Measurements from ENCODE around the gene SPATA31C2. TPM values are rescaled to one million over a fixed set of nuclear protein-coding genes. Genes with fewer than 3 reads are reported as not detected.
"Not testable (repeated sequence)": the region's sequence is repeated elsewhere in the genome, so short reads cannot be mapped to it uniquely, and the experiment has no call there.

Gene SPATA31C2
- total RNA-seq (2014; rRNA removed; shearing (Covaris generic)), result not detected in 2 replicates

DNA sequence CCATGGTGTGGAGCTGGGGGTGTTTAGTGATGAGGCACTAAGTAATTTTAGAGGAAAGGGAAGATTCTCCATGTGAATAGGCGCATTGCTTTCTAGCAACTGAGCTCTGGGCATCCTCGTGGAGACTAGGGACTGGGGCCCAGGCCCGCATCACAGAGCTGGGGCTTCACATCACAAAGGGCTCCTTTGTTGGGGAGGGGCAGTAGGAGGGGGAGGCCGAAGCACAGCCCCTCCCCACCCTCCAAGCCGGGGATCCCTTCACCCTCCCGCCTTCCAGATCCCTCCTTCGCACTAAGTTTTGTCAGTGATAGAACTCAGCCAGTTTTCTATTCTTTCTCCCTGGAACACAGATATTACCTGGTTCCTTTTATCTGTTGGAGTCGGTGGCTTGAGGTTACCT lies at the start of gene SPATA31C2:
SPATA31C2 (minus strand) TSS at position 101 of the 400 bp plus-strand sequence; CDS start at position 72, 29 bp downstream.
- not testable (repeated sequence) for DNase-seq (ENCODE audit: low read depth in 1 of 2, low spot score in 2 of 2); H3K9me3 ChIP-seq (replicated peaks); H3K27me3 ChIP-seq (replicated peaks); H3K36me3 ChIP-seq; H3K4me3 ChIP-seq; H3K4me1 ChIP-seq (replicated peaks); H3K27ac ChIP-seq

- H3K4me1 ChIP-seq (replicated peaks), result peaks cover 16% of the 10 kb centered on the region
- no peak overlapping the region for H3K4me3 ChIP-seq
- DNase-seq (ENCODE audit: low read depth in 1 of 2, low spot score in 2 of 2), result no peak
- H3K27me3 ChIP-seq (replicated peaks), result no peaks in the 10 kb centered on the region
- H3K9me3 ChIP-seq (replicated peaks), result no peaks in the 10 kb centered on the region
- H3K27ac ChIP-seq, result no peak overlapping the region
- no peaks in the 10 kb centered on the region for H3K36me3 ChIP-seq
These were observed 49.4 kb upstream of the SPATA31C2 start for GRCh38 chr9:88187631-88188030.

DNA sequence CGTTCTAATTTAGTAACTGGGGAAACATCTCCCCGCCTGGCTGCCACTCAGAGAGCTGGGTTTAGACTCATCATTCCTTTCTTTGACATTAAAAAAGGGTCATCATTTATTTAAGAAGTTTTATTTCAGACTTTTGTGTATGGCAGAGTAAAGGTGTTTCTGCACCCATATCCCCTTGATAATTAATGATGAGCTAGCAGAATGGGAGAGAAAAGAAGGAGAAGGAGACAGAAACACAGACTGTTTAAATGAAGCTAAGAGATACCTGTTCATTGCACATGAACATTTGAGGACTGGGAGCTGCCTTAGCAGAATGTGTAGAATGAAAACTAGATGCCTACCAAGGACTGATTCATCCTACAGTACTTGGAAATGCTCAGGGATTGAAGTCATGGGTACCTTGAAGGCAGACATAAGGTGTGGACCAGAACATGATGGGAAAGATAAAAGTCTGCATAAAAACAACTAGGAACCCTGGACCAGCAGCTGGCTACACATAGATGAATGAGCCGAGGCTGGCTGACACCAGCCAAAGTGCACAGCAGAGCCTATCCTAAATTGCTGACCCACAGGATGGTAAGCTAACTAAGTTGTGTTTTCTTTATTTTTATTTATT lies 48.3 kb upstream of the SPATA31C2 start:
- Histone ChIP-seq H3K4me1 (replicated peaks) (peaks cover 22% of the 10 kb centered on the region), H3K9me3 (replicated peaks) (no peaks in the 10 kb centered on the region), H3K27me3 (replicated peaks) (no peaks in the 10 kb centered on the region), H3K36me3 (no peaks in the 10 kb centered on the region), H3K4me3 (no peak overlapping the region), H3K27ac (no peak overlapping the region)
- DNase-seq (ENCODE audit: low read depth in 1 of 2, low spot score in 2 of 2), result no peak

DNA sequence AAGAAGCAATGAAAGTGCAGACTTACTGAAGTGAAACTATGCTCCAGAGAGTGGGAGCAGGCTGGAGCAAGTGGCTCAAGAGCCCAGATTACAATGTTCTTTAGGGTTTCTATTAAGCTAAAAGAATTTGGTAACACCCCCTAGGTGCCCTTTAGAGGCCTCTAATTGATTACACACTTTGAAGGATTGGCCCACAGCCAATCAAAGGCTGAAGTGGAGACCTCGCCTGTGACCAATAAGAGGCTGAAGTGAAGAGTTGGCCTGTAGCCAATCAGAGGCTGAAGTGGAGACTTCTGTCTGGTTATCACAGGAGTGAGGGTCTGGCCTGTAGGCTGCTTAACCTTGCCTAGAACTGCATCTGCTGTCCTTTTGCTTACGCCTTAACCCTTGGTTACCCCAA lies 46.7 kb upstream of the SPATA31C2 start:
- H3K36me3 ChIP-seq, result no peaks in the 10 kb centered on the region
- no peak overlapping the region for H3K27ac ChIP-seq
- DNase-seq (ENCODE audit: low read depth in 1 of 2, low spot score in 2 of 2), result no peak
- no peak overlapping the region for H3K4me3 ChIP-seq
- H3K4me1 ChIP-seq (replicated peaks), result peaks cover 22% of the 10 kb centered on the region
- H3K27me3 ChIP-seq (replicated peaks), result no peaks in the 10 kb centered on the region
- no peaks in the 10 kb centered on the region for H3K9me3 ChIP-seq (replicated peaks)

DNA sequence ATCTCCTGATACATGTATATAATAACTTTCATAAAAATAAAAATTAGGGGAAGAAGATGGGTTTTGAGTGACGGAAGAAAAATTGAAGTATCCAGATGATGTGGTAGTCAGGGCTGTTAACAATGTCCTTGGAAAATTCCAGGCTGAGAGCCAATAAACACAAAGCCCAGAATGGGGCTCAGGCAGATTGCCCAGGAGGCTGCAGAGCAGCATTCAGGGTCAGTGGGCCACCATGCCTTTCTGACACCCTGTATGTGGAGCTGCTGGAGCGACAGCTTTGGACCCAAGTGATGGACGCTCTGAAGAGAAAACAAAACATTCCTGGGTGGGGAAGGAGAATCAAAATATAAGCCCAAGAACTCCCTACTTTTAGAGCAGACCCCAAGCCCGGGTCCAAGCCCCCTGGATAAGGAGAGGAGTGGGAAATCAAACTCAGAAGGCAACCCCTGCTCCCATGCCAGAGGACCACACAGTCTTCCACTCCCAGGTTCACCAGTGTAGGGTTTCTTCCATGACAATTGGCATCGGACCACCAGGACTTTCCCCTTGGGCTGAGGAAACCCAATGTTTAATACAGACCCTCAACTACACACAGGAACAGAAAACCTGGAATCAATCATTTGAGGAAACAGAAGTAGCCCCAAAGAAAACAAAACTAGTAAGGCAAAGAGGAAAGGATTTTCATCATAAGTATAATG lies 45.7 kb upstream of the SPATA31C2 start:
- H3K27ac ChIP-seq, result no peak overlapping the region
- no peak overlapping the region for H3K4me3 ChIP-seq
- peaks cover 22% of the 10 kb centered on the region for H3K4me1 ChIP-seq (replicated peaks)
- H3K27me3 ChIP-seq (replicated peaks), result no peaks in the 10 kb centered on the region
- DNase-seq (ENCODE audit: low read depth in 1 of 2, low spot score in 2 of 2), result peak in 1 of 2 experiments; percentile 11
- no peaks in the 10 kb centered on the region for H3K9me3 ChIP-seq (replicated peaks)
- no peaks in the 10 kb centered on the region for H3K36me3 ChIP-seq

DNA sequence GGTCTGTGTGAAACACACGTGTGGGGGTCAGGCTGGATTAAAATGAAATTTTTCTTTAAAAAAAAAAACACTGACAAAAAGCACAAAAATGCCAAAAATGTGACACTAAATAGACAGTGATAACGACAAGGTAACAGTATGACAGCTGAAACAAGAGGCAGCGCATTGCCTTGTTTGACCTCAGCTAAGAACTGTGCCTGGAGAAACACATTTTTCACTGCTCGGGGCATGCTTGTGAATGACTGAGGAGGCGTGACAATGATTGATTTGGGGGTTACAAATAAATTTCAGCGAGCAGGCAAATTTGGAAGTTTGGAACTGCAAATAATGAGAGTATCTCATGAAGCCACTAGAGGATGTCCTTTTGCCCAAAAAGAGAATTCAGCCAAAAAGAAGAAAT lies 44.2 kb upstream of the SPATA31C2 start:
- H3K27ac ChIP-seq, result no peak overlapping the region
- H3K4me1 ChIP-seq (replicated peaks), result peaks cover 22% of the 10 kb centered on the region
- H3K27me3 ChIP-seq (replicated peaks), result no peaks in the 10 kb centered on the region
- H3K4me3 ChIP-seq, result no peak overlapping the region
- peak in 1 of 2 experiments; percentile 4 for DNase-seq (ENCODE audit: low read depth in 1 of 2, low spot score in 2 of 2)
- H3K36me3 ChIP-seq, result no peaks in the 10 kb centered on the region
- no peaks in the 10 kb centered on the region for H3K9me3 ChIP-seq (replicated peaks)

- no peaks in the 10 kb centered on the region for H3K27me3 ChIP-seq (replicated peaks)
- no peak overlapping the region for H3K27ac ChIP-seq
- no peak overlapping the region for H3K4me3 ChIP-seq
- peaks cover 21% of the 10 kb centered on the region for H3K4me1 ChIP-seq (replicated peaks)
- no peaks in the 10 kb centered on the region for H3K9me3 ChIP-seq (replicated peaks)
- DNase-seq (ENCODE audit: low read depth in 1 of 2, low spot score in 2 of 2), result no peak
- no peaks in the 10 kb centered on the region for H3K36me3 ChIP-seq
These were observed 41.9 kb upstream of the SPATA31C2 start for GRCh38 chr9:88180081-88180765.

DNA sequence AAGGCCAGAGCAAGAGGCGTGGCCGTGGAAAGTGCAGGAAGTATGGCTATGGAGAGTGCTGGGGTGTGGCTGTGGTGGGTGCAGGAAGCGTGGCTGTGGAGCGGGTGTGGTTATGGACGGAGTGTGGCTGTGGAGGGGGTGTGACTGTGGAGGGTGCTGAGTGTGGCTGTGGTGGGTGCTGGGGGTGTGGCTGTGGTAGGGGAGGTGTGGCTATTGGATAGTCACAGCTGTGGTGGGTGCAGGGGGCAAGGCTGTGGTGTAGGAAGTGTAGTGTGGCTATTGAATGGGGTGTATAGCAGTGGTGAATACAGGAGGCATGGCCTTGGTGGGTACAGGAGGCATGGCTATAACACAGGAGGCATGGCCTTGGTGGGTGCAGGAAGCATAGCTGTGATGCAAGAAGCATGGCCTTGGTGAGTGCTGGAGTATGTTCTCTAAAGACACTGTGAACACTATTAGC lies 40.8 kb upstream of the SPATA31C2 start:
- H3K27ac ChIP-seq, result no peak overlapping the region
- peaks cover 16% of the 10 kb centered on the region for H3K4me1 ChIP-seq (replicated peaks)
- H3K4me3 ChIP-seq, result no peak overlapping the region
- H3K9me3 ChIP-seq (replicated peaks), result no peaks in the 10 kb centered on the region
- H3K27me3 ChIP-seq (replicated peaks), result no peaks in the 10 kb centered on the region
- DNase-seq (ENCODE audit: low read depth in 1 of 2, low spot score in 2 of 2), result no peak
- no peaks in the 10 kb centered on the region for H3K36me3 ChIP-seq

DNA sequence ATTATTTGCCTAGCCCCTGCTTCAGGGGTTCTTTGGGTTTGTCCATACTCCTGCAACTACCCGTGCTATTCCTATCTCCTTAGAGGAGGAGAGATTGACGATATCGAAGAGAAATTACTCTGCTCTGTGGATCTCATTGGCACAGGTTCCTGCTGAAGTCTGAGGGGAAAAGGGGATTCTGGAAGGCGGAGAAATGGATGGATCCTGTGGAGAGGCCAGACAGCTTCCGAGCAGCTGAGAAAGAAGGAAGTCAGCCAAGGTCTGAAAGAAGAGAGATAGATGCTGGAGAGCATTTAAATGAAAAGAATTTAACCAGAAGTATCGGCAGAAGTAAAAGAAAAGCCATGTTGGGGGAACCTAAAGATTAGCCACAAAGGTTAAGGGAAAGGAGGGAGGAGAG lies 40.4 kb upstream of the SPATA31C2 start:
- Histone ChIP-seq H3K27ac (no peak overlapping the region), H3K4me1 (replicated peaks) (peaks cover 12% of the 10 kb centered on the region), H3K36me3 (no peaks in the 10 kb centered on the region), H3K27me3 (replicated peaks) (no peaks in the 10 kb centered on the region), H3K4me3 (no peak overlapping the region), H3K9me3 (replicated peaks) (no peaks in the 10 kb centered on the region)
- no peak for DNase-seq (ENCODE audit: low read depth in 1 of 2, low spot score in 2 of 2)

GRCh38 chr9:88177371-88177770 lies 39.1 kb upstream of the SPATA31C2 start:
- H3K4me1 ChIP-seq (replicated peaks), result peaks cover 3% of the 10 kb centered on the region; the same call in 1 of the 2 replicates
- H3K9me3 ChIP-seq (replicated peaks), result no peaks in the 10 kb centered on the region
- no peak for DNase-seq (ENCODE audit: low read depth in 1 of 2, low spot score in 2 of 2)
- H3K27me3 ChIP-seq (replicated peaks), result no peaks in the 10 kb centered on the region
- no peak overlapping the region for H3K27ac ChIP-seq
- H3K36me3 ChIP-seq, result no peaks in the 10 kb centered on the region
- H3K4me3 ChIP-seq, result no peak overlapping the region

DNA sequence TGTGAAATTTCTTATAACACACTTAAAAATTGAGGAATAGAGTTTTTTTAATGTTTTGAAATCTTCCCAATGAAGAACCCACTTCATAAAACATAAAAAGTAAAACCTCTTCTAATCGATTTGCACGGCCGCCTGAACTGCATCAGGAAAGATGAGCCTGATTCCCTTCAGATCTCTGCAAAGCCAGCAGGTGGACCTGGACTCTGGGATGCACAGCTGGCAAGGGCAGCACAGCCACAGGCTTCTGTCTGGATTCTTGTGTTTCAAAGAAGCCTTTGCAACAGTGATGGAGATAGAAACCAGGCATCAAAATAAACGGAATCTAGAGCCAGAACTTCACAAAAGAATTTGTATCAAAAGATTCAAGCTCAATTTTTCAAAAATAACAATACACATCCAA lies 36.0 kb upstream of the SPATA31C2 start:
- DNase-seq (ENCODE audit: low read depth in 1 of 2, low spot score in 2 of 2), result no peak

GRCh38 chr9:88173378-88173999 lies 35.2 kb upstream of the SPATA31C2 start:
- Histone ChIP-seq H3K27me3 (replicated peaks) (no peaks in the 10 kb centered on the region), H3K4me1 (replicated peaks) (no peaks in the 10 kb centered on the region), H3K4me3 (no peak overlapping the region), H3K9me3 (replicated peaks) (no peaks in the 10 kb centered on the region), H3K27ac (no peak overlapping the region), H3K36me3 (no peaks in the 10 kb centered on the region)
- DNase-seq (ENCODE audit: low read depth in 1 of 2, low spot score in 2 of 2), result peak; percentile 56 to 59

More for the DNA sequence above, 36.0 kb upstream of the SPATA31C2 start:
- Histone ChIP-seq H3K36me3 (no peaks in the 10 kb centered on the region), H3K9me3 (replicated peaks) (no peaks in the 10 kb centered on the region), H3K27me3 (replicated peaks) (no peaks in the 10 kb centered on the region), H3K4me3 (no peak overlapping the region), H3K4me1 (replicated peaks) (no peaks in the 10 kb centered on the region), H3K27ac (no peak overlapping the region)

DNA sequence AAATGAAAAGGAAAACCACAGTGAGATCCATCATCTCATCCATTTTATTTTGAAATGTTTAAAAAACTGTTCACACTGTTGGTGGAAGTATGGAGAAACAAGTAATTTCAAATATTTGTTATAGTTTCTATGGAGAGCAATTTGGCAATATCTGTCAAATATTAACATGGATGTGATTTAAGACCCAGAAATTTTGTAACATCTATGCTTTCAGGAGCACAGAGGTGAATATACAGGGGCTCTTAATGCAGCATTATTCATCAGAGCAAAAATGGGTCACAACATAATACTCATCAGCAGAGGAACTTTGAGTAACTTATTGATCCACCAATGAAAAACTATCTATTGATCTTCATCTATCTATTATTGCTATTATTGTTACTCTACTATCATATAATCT lies 31.4 kb upstream of the SPATA31C2 start:
- H3K36me3 ChIP-seq, result no peaks in the 10 kb centered on the region
- no peaks in the 10 kb centered on the region for H3K4me1 ChIP-seq (replicated peaks)
- H3K27ac ChIP-seq, result no peak overlapping the region
- DNase-seq (ENCODE audit: low read depth in 1 of 2, low spot score in 2 of 2), result no peak
- no peak overlapping the region for H3K4me3 ChIP-seq
- no peaks in the 10 kb centered on the region for H3K27me3 ChIP-seq (replicated peaks)
- H3K9me3 ChIP-seq (replicated peaks), result no peaks in the 10 kb centered on the region

GRCh38 chr9:88168564-88168963 lies 30.3 kb upstream of the SPATA31C2 start:
- Histone ChIP-seq H3K27ac (no peak overlapping the region), H3K9me3 (replicated peaks) (no peaks in the 10 kb centered on the region), H3K4me3 (no peak overlapping the region), H3K36me3 (no peaks in the 10 kb centered on the region), H3K4me1 (replicated peaks) (no peaks in the 10 kb centered on the region), H3K27me3 (replicated peaks) (no peaks in the 10 kb centered on the region)
- DNase-seq (ENCODE audit: low read depth in 1 of 2, low spot score in 2 of 2), result no peak
